ENCODE results near the gene KRTAP3-1. TPM values are rescaled to one million over a fixed set of nuclear protein-coding genes. Genes with fewer than 3 reads are reported as not detected.
"Not testable (repeated sequence)": the region's sequence is repeated elsewhere in the genome, so short reads cannot be mapped to it uniquely, and the experiment has no call there.

The KRTAP3-1 gene
- not detected for total RNA-seq (ENCODE audit: unreplicated experiment)
- long read RNA-seq: 0 reads

GRCh38 chr17:41008811-41009210, at the start of gene KRTAP3-1:
Gene KRTAP3-1 (minus strand): TSS chr17:41009128. CDS start chr17:41009074, 54 bp downstream.
- peaks cover 6% of the 10 kb centered on the region for H3K9me3 Mint-ChIP-seq (ENCODE audit: unreplicated experiment)
- H3K27ac Mint-ChIP-seq (ENCODE audit: unreplicated experiment): peak within 1 kb of the TSS; percentile 81
- H3K4me1 Mint-ChIP-seq (ENCODE audit: low read depth, unreplicated experiment): peaks cover 17% of the 10 kb centered on the region
- DNase-seq: peak; percentile 47
- no peaks in the 10 kb centered on the region for H3K36me3 Mint-ChIP-seq (ENCODE audit: unreplicated experiment)
- no peak within 1 kb of the TSS for H3K4me3 Mint-ChIP-seq (ENCODE audit: unreplicated experiment)
- peaks cover 8% of the 10 kb centered on the region for H3K27me3 Mint-ChIP-seq (ENCODE audit: unreplicated experiment)
- TF ChIP-seq CTCF (IDR thresholded peaks at IDR 0.05; ENCODE audit: partially characterized antibody, unreplicated experiment): no peak

GRCh38 chr17:41057547-41057946, 48.6 kb upstream of the KRTAP3-1 start:
- peaks cover 5% of the 10 kb centered on the region for H3K36me3 Mint-ChIP-seq (ENCODE audit: unreplicated experiment)
- TF ChIP-seq CTCF (IDR thresholded peaks at IDR 0.05; ENCODE audit: partially characterized antibody, unreplicated experiment): no peak
- H3K27ac Mint-ChIP-seq (ENCODE audit: unreplicated experiment): no peak overlapping the region
- no peak overlapping the region for H3K4me3 Mint-ChIP-seq (ENCODE audit: unreplicated experiment)
- DNase-seq: no peak
- H3K27me3 Mint-ChIP-seq (ENCODE audit: unreplicated experiment): no peaks in the 10 kb centered on the region
- H3K9me3 Mint-ChIP-seq (ENCODE audit: unreplicated experiment): no peaks in the 10 kb centered on the region
- H3K4me1 Mint-ChIP-seq (ENCODE audit: low read depth, unreplicated experiment): no peaks in the 10 kb centered on the region

- H3K4me3 Mint-ChIP-seq (ENCODE audit: unreplicated experiment); DNase-seq; H3K27me3 Mint-ChIP-seq (ENCODE audit: unreplicated experiment); H3K9me3 Mint-ChIP-seq (ENCODE audit: unreplicated experiment); H3K27ac Mint-ChIP-seq (ENCODE audit: unreplicated experiment); H3K4me1 Mint-ChIP-seq (ENCODE audit: low read depth, unreplicated experiment); H3K36me3 Mint-ChIP-seq (ENCODE audit: unreplicated experiment): not testable (repeated sequence)
Observed at GRCh38 chr17:41055130-41055529, 46.2 kb upstream of the KRTAP3-1 start, which contains the start of gene KRTAP2-2. Gene KRTAP2-2 (minus strand): TSS chr17:41055230. CDS start chr17:41055211, 19 bp downstream.

GRCh38 chr17:41054556-41054955, 45.6 kb upstream of the KRTAP3-1 start:
- not testable (repeated sequence) for H3K36me3 Mint-ChIP-seq (ENCODE audit: unreplicated experiment); H3K4me1 Mint-ChIP-seq (ENCODE audit: low read depth, unreplicated experiment); H3K9me3 Mint-ChIP-seq (ENCODE audit: unreplicated experiment)

GRCh38 chr17:41054025-41054424, 45.1 kb upstream of the KRTAP3-1 start:
- TF ChIP-seq CTCF (IDR thresholded peaks at IDR 0.05; ENCODE audit: partially characterized antibody, unreplicated experiment): no peak
- Mint-ChIP-seq H3K27me3 (ENCODE audit: unreplicated experiment) (peaks cover 2% of the 10 kb centered on the region), H3K27ac (ENCODE audit: unreplicated experiment) (no peak overlapping the region), H3K9me3 (ENCODE audit: unreplicated experiment) (no peaks in the 10 kb centered on the region), H3K4me1 (ENCODE audit: low read depth, unreplicated experiment) (no peaks in the 10 kb centered on the region), H3K4me3 (ENCODE audit: unreplicated experiment) (no peak overlapping the region), H3K36me3 (ENCODE audit: unreplicated experiment) (peaks cover 5% of the 10 kb centered on the region)
- DNase-seq: no peak

More at GRCh38 chr17:41054556-41054955, 45.6 kb upstream of the KRTAP3-1 start:
- H3K4me3 Mint-ChIP-seq (ENCODE audit: unreplicated experiment); H3K27me3 Mint-ChIP-seq (ENCODE audit: unreplicated experiment); H3K27ac Mint-ChIP-seq (ENCODE audit: unreplicated experiment); DNase-seq: not testable (repeated sequence)

GRCh38 chr17:41052566-41052965, 43.6 kb upstream of the KRTAP3-1 start:
- TF ChIP-seq CTCF (IDR thresholded peaks at IDR 0.05; ENCODE audit: partially characterized antibody, unreplicated experiment): no peak
- H3K9me3 Mint-ChIP-seq (ENCODE audit: unreplicated experiment): no peaks in the 10 kb centered on the region
- peaks cover 5% of the 10 kb centered on the region for H3K36me3 Mint-ChIP-seq (ENCODE audit: unreplicated experiment)
- no peak for DNase-seq
- no peak overlapping the region for H3K27ac Mint-ChIP-seq (ENCODE audit: unreplicated experiment)
- H3K4me3 Mint-ChIP-seq (ENCODE audit: unreplicated experiment): no peak overlapping the region
- H3K4me1 Mint-ChIP-seq (ENCODE audit: low read depth, unreplicated experiment): no peaks in the 10 kb centered on the region
- peaks cover 2% of the 10 kb centered on the region for H3K27me3 Mint-ChIP-seq (ENCODE audit: unreplicated experiment)
